Pancreas (tissue), 10 donors: ENCODE measurements around the gene XIRP2. TPM values are rescaled to one million over a fixed set of nuclear protein-coding genes. Genes with fewer than 3 reads are reported as not detected.

Experiments used
- ATAC-seq, 4 donors: fragments of 200-7000 bp; cut with Tn5 transposase; one replicate each; pipeline versions ENCODE4 v1.8.0 to v1.9.1; 2020; ENCODE audit warnings: mild to moderate bottlenecking in 4 of 4, moderate library complexity in 4 of 4
- DNase-seq, 6 donors: peaks; one replicate each; pipeline ENCODE4 v3.0.0-alpha.2; 2020
- FAIRE-seq: peaks from 2 replicates; lab custom pipeline; 2012; peaks lifted over from hg19 to GRCh38; lab: Jason Lieb, UNC
- H3K27ac ChIP-seq, 4 donors: fragments of 200-600 bp; sonication (generic); 1 replicate in 3 of 4; 2 replicates in 1 of 4; pipeline versions ENCODE4 v1.5.0 to v1.8.0; 2020
- H3K27me3 ChIP-seq, 4 donors: fragments of 200-600 bp; one replicate each; pipeline ENCODE4 v1.8.0; 2021
- H3K36me3 ChIP-seq, 3 donors: fragments of 200-600 bp; sonication (generic) in 1 of 3; one replicate each; pipeline versions ENCODE4 v1.5.0 to v1.8.0; 2020 to 2021
- H3K4me1 ChIP-seq, 3 donors: fragments of 200-600 bp; one replicate each; pipeline ENCODE4 v1.8.0; 2021
- H3K4me3 ChIP-seq, 4 donors: fragments of 200-600 bp; sonication (generic) in 2 of 4; one replicate each; pipeline versions ENCODE4 v1.5.0 to v1.8.0; 2020 to 2021
- H3K9me3 ChIP-seq, 4 donors: fragments of 200-600 bp; one replicate each; pipeline ENCODE4 v1.8.0; 2021
- CTCF ChIP-seq, 4 donors: fragments of 200-600 bp; sonication (generic) in 3 of 4; IDR thresholded peaks; one replicate each; pipeline versions ENCODE4 v1.5.0 to v1.8.0; 2021; ENCODE audit warnings: antibody characterized with exemption in 4 of 4
- WGBS, 2 donors: extraction: QIAGEN DNeasy Blood & Tissue Kit; methylation state at CpG; one replicate each; pipeline ENCODE4 v1.1.7; 2013; 5-methylcytosine and 5-hydroxymethylcytosine counted together
- intact Hi-C, 3 donors: fragments of 100-400 bp; cut with DNase I; formaldehyde crosslinking; loops; one replicate each; pipeline versions ENCODE4 v1.11.1 to v1.14.2; 2022
- polyA plus RNA-seq, 2 donors: library from polyadenylated mRNA; stranded (reverse); fragments of 200-250 nt; gene quantifications; one replicate each; pipeline ENCODE4 v1.2.3, GENCODE V29; 2013
- total RNA-seq, 6 donors: library from RNA; stranded (reverse); fragmentation: NEBNext Ultra II Directional in 4 of 6; extraction: Animal tissue kit (Norgen Biotek cat#: 25700) in 4 of 6; gene quantifications; one replicate each; pipeline versions ENCODE4 v1.2.1 to v1.2.4, GENCODE V29; 2021 to 2023
- donor health status: healthy with polysubstance abuse.
- donor health status: DM: no; HTN: no; CAD: no; lungs with moderate emphysema.
- donor health status: DM: no; HTN: no; CAD: no.
- donor health status: control.
- donor health status: control.
- donor health status: Bipolar disorder and iron deficiency.
- donor health status: DM: yes; HTN: yes; CAD: no.
- donor health status: DM: no; HTN: no; CAD: no.
- donor health status: DM: no; HTN: no; CAD: no.
- donor health status: DM: yes; HTN: yes; CAD: no.

The XIRP2 gene
- total and polyA plus RNA-seq, 8 donors: 0.08 to 0.35 (median 0.28) TPM; not detected in 5

GRCh38 chr2:167132906-167133555, 244.8 kb downstream of the XIRP2 start:
- Histone ChIP-seq H3K27me3 (no peaks in the 10 kb centered on the region), H3K9me3 (no peaks in the 10 kb centered on the region), H3K4me1 (no peaks in the 10 kb centered on the region), H3K27ac (no peak overlapping the region), H3K36me3 (no peaks in the 10 kb centered on the region), H3K4me3 (no peak overlapping the region)
- DNase-seq (no peak), ATAC-seq (no peak), FAIRE-seq (no peak)
- 74 to 84% methylated on average over 3 of the region's 3 CpGs for WGBS, 2 donors
- intact Hi-C loops: no loop called here
- TF ChIP-seq CTCF (IDR thresholded peaks at IDR 0.05): no peak

GRCh38 chr2:167133614-167134013, 245.3 kb downstream of the XIRP2 start:
- Histone ChIP-seq H3K4me1 (no peaks in the 10 kb centered on the region), H3K9me3 (no peaks in the 10 kb centered on the region), H3K36me3 (no peaks in the 10 kb centered on the region), H3K27me3 (no peaks in the 10 kb centered on the region), H3K27ac (no peak overlapping the region), H3K4me3 (no peak overlapping the region)
- DNase-seq (no peak), ATAC-seq (no peak), FAIRE-seq (no peak)
- intact Hi-C loops: no loop called here
- TF ChIP-seq CTCF (IDR thresholded peaks at IDR 0.05): no peak
- WGBS, 2 donors: 79 to 83% methylated on average over 2 of the region's 2 CpGs

GRCh38 chr2:167134381-167135072, 246.2 kb downstream of the XIRP2 start:
- FAIRE-seq: no peak
- no peak for DNase-seq
- H3K36me3 ChIP-seq: no peaks in the 10 kb centered on the region
- no peak overlapping the region for H3K27ac ChIP-seq
- no peaks in the 10 kb centered on the region for H3K4me1 ChIP-seq
- no peaks in the 10 kb centered on the region for H3K9me3 ChIP-seq
- TF ChIP-seq CTCF (IDR thresholded peaks at IDR 0.05): no peak
- H3K4me3 ChIP-seq: no peak overlapping the region
- no peak for ATAC-seq
- no peaks in the 10 kb centered on the region for H3K27me3 ChIP-seq
- WGBS, 2 donors: 80 to 89% methylated on average over 6 of the region's 6 CpGs
- intact Hi-C loops: no loop called here

GRCh38 chr2:167135706-167136105, 247.4 kb downstream of the XIRP2 start:
- FAIRE-seq (no peak), ATAC-seq (no peak), DNase-seq (no peak)
- Histone ChIP-seq H3K4me1 (no peaks in the 10 kb centered on the region), H3K9me3 (no peaks in the 10 kb centered on the region), H3K36me3 (no peaks in the 10 kb centered on the region), H3K27me3 (no peaks in the 10 kb centered on the region), H3K4me3 (no peak overlapping the region), H3K27ac (no peak overlapping the region)
- intact Hi-C loops: no loop called here
- TF ChIP-seq CTCF (IDR thresholded peaks at IDR 0.05): no peak
- 70 to 74% methylated on average over 4 of the region's 4 CpGs for WGBS, 2 donors
